RWPE2 (cell line): ENCODE results near the gene PPDPF.
A peak's percentile ranks its signal among the peaks of the same experiment; 100 is the strongest.
"Not testable (repeated sequence)": the region's sequence is repeated elsewhere in the genome, so short reads cannot be mapped to it uniquely, and the experiment has no call there.

Experiments
- ATAC-seq: fragments of 200-7000 bp; cut with Tn5 transposase; 3 replicates; pipeline ENCODE4 v1.9.1; 2021; ENCODE audit warnings: low read depth
- DNase-seq: peaks from one replicate; pipeline ENCODE4 v3.0.0-alpha.2; 2020; ENCODE audit warnings: low spot score
- H3K27ac ChIP-seq: fragments of 450-650 bp; 2 replicates; pipeline ENCODE4 v1.5.1; 2017; ENCODE audit warnings: mild to moderate bottlenecking; ENCODE audit not compliant: poor library complexity, severe bottlenecking
- H3K27me3 ChIP-seq: fragments of 250-450 bp; sonication (Bioruptor Pico); 2 replicates; pipeline ENCODE4 v1.5.1; 2021; ENCODE audit warnings: mild to moderate bottlenecking, moderate library complexity; ENCODE audit not compliant: insufficient read depth, poor library complexity, severe bottlenecking
- H3K36me3 ChIP-seq: fragments of 250-450 bp; sonication (Bioruptor Pico); 2 replicates; pipeline ENCODE4 v1.5.1; 2020; ENCODE audit warnings: low read depth, mild to moderate bottlenecking, moderate library complexity
- H3K4me1 ChIP-seq: fragments of 250-450 bp; sonication (Bioruptor Pico); 2 replicates; pipeline ENCODE4 v1.5.1; 2021; ENCODE audit warnings: mild to moderate bottlenecking, moderate library complexity; ENCODE audit not compliant: insufficient read depth, poor library complexity, severe bottlenecking
- H3K4me3 ChIP-seq: fragments of 250-450 bp; sonication (Bioruptor Pico); 2 replicates; pipeline ENCODE4 v1.5.1; 2021; ENCODE audit warnings: mild to moderate bottlenecking, moderate library complexity; ENCODE audit not compliant: severe bottlenecking
- H3K9me3 ChIP-seq: fragments of 250-450 bp; sonication (Bioruptor Pico); 2 replicates; pipeline ENCODE4 v1.5.1; 2021; ENCODE audit warnings: mild to moderate bottlenecking, moderate library complexity; ENCODE audit not compliant: severe bottlenecking
- TF ChIP-seq, protein P1 (sequence below): fragments of 450-650 bp; IDR thresholded peaks from one replicate; pipeline ENCODE4 v1.5.1; 2017; ENCODE audit warnings: mild to moderate bottlenecking, moderate library complexity; ENCODE audit not compliant: poor library complexity, severe bottlenecking

The PPDPF gene

GRCh38 chr20:63478346-63479302, 41.9 kb upstream of the PPDPF start:
- H3K9me3 ChIP-seq, result no peaks in the 10 kb centered on the region
- DNase-seq (peak; percentile 85), ATAC-seq (no peak)
- H3K27ac ChIP-seq, result no peak overlapping the region
- H3K4me3 ChIP-seq, result no peak overlapping the region
- peaks cover 3% of the 10 kb centered on the region for H3K4me1 ChIP-seq
- H3K27me3 ChIP-seq, result peaks cover 32% of the 10 kb centered on the region
- H3K36me3 ChIP-seq, result no peaks in the 10 kb centered on the region
- TF ChIP-seq, protein P1, sequence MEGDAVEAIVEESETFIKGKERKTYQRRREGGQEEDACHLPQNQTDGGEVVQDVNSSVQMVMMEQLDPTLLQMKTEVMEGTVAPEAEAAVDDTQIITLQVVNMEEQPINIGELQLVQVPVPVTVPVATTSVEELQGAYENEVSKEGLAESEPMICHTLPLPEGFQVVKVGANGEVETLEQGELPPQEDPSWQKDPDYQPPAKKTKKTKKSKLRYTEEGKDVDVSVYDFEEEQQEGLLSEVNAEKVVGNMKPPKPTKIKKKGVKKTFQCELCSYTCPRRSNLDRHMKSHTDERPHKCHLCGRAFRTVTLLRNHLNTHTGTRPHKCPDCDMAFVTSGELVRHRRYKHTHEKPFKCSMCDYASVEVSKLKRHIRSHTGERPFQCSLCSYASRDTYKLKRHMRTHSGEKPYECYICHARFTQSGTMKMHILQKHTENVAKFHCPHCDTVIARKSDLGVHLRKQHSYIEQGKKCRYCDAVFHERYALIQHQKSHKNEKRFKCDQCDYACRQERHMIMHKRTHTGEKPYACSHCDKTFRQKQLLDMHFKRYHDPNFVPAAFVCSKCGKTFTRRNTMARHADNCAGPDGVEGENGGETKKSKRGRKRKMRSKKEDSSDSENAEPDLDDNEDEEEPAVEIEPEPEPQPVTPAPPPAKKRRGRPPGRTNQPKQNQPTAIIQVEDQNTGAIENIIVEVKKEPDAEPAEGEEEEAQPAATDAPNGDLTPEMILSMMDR, result no peak

- H3K9me3 ChIP-seq, H3K4me3 ChIP-seq, H3K4me1 ChIP-seq, H3K27ac ChIP-seq, H3K36me3 ChIP-seq: not testable (repeated sequence)
- peak; percentile 61 for ATAC-seq
- peak; percentile 84 for DNase-seq
- H3K27me3 ChIP-seq, result peaks cover 27% of the 10 kb centered on the region
Observed at GRCh38 chr20:63479695-63480419, 40.7 kb upstream of the PPDPF start.

- ATAC-seq (no peak), DNase-seq (no peak)
- H3K4me3 ChIP-seq, result no peak overlapping the region
- H3K27me3 ChIP-seq, result peaks cover 17% of the 10 kb centered on the region
- peaks cover 3% of the 10 kb centered on the region for H3K4me1 ChIP-seq
- no peaks in the 10 kb centered on the region for H3K36me3 ChIP-seq
- no peaks in the 10 kb centered on the region for H3K9me3 ChIP-seq
- TF ChIP-seq, protein P1, result no peak
- H3K27ac ChIP-seq, result no peak overlapping the region
Observed at GRCh38 chr20:63481503-63481902, 39.1 kb upstream of the PPDPF start.

- ATAC-seq, result no peak
- peaks cover 17% of the 10 kb centered on the region for H3K27me3 ChIP-seq
- H3K36me3 ChIP-seq, result no peaks in the 10 kb centered on the region
- H3K27ac ChIP-seq, result no peak overlapping the region
- DNase-seq, result no peak
- TF ChIP-seq, protein P1, result no peak
- H3K4me3 ChIP-seq, result no peak overlapping the region
- no peaks in the 10 kb centered on the region for H3K9me3 ChIP-seq
- H3K4me1 ChIP-seq, result peaks cover 3% of the 10 kb centered on the region
Observed at GRCh38 chr20:63482021-63482587, 38.5 kb upstream of the PPDPF start.

DNA sequence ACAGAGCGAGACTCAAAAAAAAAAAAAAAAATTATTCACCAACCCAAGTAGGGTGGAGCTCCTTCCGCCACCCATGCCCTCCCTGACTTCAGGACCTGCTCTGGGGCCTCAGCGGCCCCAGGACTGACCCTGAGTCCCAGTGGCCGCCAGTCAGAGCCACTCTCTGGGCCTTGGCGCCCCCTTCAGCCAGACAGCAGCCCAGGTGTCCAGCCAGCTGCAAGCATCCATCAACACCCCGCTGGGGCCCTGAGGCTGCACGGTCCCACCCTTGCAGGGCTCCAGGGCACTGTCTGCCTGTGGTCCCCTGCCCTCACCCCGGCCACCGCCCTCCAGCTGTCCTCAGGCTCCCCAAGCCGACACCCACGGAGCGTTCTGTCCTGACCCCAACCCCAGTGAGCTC, 36.7 kb upstream of the PPDPF start:
- no peak for DNase-seq
- peaks cover 30% of the 10 kb centered on the region for H3K27me3 ChIP-seq

More for the DNA sequence above, 36.7 kb upstream of the PPDPF start:
- no peak for ATAC-seq
- H3K27ac ChIP-seq, result no peak overlapping the region
- no peaks in the 10 kb centered on the region for H3K9me3 ChIP-seq
- H3K4me3 ChIP-seq, result no peak overlapping the region
- peaks cover 3% of the 10 kb centered on the region for H3K4me1 ChIP-seq
- no peaks in the 10 kb centered on the region for H3K36me3 ChIP-seq
- TF ChIP-seq, protein P1, result peak; percentile 38
